HG02571 (cell line): ENCODE data around the gene FGD1.

Source experiments
- ATAC-seq: cut with Tn5 transposase; IDR thresholded peaks from one replicate; pipeline ENCODE4 v1.9.1; 2021; ENCODE audit warnings: mild to moderate bottlenecking, moderate library complexity; ENCODE audit not compliant: unreplicated experiment

Gene FGD1

GRCh38 chrX:54473993-54474859 lies 21.8 kb downstream of the FGD1 start:
- no peak for ATAC-seq

DNA sequence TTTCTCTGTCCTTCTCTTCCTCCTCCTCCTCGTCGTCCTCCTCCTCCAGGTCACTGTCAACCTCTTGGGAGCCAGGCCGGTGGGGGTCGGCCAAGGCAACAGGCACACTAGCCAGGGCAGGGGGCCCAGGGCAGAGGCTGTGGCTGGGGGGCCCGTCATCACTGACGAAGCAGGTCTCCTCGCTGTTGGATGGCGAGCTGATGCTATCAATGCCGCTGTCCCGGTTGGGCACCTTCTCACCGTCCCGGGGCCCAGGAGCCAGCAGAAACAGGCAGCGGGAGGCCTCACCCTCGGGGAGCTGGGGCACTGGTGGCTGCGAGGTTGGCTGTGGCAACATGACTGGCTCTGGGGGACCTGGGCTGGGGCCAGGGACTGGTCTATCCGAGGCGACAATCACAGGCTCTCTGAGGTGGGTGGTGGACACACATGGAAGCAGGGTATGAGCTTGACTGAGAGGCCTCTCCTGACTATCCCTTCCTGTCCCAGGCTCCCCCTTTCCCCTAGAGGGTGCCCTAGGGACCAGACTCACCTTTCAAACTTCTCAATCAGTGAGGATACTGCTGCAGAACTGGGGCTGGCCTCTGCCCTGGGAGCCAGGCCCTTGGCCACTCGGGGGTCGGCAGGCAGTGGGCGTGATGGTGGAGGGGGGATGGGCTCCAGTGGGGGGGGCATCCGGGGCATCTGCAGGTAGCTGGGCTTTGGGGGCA lies 25.8 kb downstream of the FGD1 start:
- no peak for ATAC-seq

- no peak for ATAC-seq
Observed at GRCh38 chrX:54452920-54453319, 43.1 kb downstream of the FGD1 start.

- no peak for ATAC-seq
Observed at GRCh38 chrX:54449929-54450328, 46.1 kb downstream of the FGD1 start.

DNA sequence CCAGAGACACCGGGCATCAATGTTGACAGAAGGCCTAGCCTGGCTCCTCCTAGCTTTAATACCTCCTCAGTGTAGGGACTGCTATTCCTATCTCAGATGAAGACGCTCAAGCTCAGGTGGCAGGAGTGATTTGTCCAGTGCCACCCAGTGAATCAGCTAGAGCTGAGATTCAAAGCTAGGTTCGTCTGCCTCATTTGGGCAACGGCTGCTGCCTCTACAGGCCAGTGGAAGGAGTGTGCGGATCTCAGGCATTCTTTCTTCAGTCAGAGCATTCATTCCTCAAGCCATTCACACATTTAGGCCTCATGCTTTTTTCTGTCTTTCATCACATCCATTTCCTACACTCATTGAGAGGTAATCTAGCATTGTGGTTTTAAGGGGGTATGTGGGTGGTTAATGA lies 48.6 kb downstream of the FGD1 start:
- ATAC-seq = no peak

- no peak for ATAC-seq
Observed at GRCh38 chrX:54446084-54446483, 50.0 kb downstream of the FGD1 start.

DNA sequence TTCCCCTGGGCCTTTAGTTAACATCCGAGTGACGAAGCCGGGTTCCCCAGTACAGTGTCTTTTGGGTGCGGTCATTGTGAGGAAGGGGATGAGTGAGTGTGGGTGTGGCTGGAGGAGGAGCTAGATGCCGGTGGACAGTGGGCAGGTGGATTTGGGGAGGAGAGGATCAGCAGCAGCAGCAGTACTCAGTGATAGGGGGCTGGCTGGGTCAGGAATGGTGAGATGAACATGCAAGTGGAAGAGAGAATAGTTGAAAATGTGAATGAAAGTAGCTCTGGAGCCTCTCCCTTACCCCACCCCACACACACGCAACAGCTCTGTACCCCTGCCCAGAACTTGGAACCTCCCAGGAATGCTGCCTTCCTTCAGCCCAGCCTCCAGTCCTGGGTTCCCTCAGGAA lies 51.3 kb downstream of the FGD1 start:
- ATAC-seq = no peak

- no peak for ATAC-seq
Observed at GRCh38 chrX:54442790-54443189, 53.2 kb downstream of the FGD1 start.

DNA sequence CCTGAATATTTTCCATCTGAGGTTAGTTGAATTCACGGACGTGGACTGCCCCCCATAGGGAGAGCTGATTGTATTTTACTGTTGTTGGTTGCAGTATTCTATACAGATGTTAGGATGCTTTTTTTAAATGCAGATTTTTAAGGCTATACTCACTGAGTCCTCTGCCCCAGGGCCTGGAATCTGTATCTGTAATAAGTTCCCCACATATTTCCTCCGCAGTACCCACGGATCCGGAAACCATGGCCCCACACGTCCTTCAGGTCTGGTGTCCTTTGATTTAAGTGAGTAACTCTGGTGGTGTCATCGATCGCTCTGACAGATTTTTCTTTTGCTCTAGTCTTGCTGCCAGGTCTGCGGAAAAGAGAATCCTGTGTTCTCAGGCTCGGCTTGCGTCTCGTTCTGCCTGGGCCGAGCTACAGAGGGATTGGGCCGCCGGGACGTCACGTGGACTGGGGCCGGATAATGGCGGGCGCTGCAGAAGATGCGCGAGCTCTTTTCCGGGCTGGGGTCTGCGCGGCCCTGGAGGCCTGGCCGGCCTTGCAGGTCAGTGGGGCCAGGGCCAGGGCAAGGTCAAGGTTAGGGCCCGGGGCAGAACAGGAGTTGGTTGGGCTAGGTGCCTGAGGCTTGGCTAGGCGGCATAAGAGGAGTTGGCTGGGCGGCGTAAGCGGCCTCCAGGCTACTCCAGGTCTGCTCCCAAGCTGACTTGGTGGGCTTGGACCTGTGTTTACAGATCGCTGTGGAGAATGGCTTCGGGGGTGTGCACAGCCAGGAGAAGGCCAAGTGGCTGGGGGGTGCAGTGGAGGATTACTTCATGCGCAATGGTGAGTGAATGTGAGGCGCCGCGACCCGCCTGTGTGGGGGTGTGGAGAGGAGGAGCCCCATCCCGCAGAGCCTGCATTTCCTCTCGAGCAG lies 55.8 kb downstream of the FGD1 start, which contains the start of gene TSR2:
Gene TSR2 (plus strand): TSS at position 445 of the 912 bp plus-strand sequence. CDS start 18 bp downstream, at position 463.
- ATAC-seq = peak; percentile 95

- no peak for ATAC-seq
Observed at GRCh38 chrX:54435121-54435520, 60.9 kb downstream of the FGD1 start.

DNA sequence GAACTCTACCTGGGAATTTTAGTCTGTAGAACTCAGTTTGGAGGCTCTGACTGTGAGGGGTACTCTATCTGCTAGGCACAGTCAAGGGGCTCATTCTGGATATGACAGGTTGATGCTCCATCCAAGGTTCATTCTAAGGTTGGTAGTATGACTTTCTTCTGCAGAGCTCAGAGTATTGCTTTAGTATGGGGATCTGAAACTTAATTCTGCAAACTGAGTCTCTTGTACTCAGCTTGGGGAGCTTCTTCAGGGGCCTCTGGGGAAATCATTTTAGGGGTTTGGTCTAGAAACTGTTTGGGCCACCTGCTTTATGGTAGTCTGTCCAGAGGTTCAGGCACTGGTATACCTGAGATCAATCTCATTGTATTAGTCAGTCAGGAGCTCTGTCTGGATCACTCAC lies 65.5 kb downstream of the FGD1 start:
- ATAC-seq = no peak

DNA sequence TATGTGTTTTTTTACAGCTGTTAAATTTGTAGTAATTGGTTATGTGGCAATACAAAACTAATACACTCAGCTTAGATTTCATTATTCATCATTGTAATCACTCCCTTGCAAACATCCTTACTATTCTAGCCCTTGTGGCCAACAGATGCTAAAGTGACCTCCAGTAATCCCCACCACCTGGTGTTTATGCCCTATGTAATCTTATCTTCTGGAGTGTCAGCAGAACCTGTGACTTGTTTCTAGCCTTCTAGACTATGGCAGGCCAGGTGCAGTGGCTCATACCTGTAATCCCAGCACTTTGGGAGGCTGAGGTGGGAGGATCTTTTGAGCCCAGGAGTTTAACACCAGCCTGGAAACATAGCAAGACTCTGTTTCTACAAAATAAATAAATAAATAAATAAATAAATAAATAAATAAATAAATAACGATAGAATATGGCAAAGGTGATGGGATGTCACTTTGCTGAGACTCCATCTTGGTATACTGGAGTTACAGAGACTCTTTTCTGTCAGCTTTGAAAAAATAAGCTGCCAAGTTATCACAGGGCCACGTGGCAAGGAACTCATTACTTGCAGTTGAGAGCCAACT lies 68.1 kb downstream of the FGD1 start:
- ATAC-seq = no peak

GRCh38 chrX:54423161-54423888 lies 72.7 kb downstream of the FGD1 start:
- no peak for ATAC-seq

DNA sequence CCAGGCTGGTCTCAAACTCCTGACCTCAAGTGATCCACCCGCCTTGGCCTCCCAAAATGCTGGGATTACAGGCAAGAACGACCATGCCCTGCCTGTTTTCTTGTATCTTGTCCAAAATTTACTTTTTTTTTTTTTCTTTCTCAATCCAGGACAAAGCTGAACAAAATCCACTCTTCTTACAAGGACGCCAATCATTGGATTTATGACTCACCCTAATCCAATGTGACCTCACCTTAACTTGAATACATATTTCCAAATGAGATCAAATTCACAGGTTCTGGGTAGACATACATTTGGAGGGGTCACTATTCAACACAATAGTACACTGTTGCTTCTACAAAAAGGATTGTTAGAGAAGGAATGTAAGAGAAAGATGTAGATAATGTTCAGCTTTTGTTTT lies 73.9 kb downstream of the FGD1 start:
- ATAC-seq = no peak

DNA sequence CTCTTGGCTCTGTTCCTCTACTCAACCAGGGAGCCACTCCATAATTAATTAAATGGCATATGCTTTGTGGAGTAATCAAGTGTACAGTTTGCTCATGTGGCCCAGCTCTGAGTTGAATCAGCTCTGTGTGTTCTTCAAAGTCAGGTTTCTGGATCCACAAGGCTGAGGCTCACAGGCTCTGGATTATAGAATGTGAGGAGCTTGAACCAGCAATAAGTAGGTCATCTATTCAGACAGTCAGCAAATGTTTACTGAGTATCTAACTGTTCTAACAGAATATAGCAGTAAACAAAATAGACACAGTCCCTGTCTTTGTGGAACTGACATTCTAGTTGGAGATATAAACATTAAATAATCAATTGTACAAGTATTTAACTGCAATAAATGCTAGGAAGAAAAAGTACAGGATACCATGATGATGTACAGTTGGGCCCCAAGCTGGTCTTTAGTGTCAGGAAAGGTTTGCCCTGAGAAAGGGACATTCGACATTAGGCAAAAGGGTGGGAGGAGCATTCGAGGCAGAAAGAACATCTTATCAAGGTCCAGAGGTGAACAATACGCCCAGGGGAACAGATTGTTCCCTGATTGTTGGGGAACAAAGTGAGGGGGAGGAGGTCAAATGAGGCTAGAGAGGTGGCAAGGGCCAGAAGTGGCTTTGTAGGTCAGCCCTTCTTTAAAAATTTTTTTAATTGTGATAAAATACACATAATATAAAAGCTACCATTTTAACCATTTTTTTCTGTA lies 76.3 kb downstream of the FGD1 start:
- no peak for ATAC-seq

DNA sequence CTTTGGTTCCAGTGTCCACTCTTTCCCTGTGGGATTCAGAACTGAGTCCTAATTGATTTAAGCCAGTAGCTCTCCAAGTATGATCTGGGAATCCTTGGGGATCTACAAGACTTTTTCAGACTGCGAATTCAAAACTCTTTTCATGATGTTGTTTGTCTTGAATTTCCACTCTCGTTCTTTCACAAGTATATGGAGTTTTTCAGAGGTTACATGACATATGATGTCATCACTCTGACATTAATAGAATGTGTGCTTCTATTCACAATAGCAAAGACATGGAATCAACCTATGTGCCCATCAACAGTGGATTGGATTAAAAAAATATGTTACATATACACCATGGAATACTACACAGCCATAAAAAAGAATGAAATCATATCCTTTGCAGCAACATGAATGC lies 79.1 kb downstream of the FGD1 start:
- ATAC-seq = no peak

DNA sequence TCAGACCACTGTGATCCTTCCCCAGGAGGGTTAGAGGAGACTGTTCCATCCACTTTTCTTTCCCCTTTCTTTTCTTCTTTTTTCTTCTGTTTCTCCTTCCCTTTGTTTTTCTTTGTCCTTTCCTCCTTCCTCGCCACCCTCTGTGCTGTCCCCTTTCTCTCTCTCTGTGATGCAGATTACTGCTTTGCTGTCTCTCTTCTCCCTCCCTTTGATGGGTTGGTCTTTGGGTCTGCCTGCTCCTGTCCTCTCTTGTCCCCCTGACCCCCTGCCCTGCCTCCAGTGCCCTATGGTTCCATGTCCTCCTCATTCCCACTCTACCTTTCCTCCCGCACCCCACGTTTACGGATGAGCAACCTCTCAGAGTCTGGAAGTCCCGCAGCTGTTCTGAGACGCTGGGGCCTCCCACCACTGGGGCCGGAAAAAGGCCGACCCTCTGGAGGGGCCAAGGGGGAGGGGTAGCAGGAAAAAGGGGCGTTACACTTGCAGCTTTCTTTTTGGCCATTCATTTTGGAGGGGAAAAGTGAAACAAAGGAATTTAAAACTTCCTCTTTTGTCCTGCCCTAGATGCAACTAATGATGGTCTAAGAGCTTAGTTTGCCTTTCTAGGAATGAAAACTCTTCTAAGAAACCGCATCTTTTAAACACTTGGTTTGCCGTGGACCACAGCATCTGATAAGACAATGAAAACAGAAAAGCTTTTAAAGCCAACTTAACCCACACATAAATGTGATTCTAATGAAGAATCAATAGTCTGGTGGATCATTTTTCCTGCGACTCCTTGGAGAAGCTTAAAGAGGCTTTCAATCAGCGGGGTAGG lies 80.3 kb downstream of the FGD1 start:
- ATAC-seq = no peak

GRCh38 chrX:54413753-54414152 lies 82.3 kb downstream of the FGD1 start:
- ATAC-seq = no peak

- no peak for ATAC-seq
Observed at GRCh38 chrX:54411732-54412131, 84.3 kb downstream of the FGD1 start.
